Measurements from ENCODE around the gene ABHD2.

DNA sequence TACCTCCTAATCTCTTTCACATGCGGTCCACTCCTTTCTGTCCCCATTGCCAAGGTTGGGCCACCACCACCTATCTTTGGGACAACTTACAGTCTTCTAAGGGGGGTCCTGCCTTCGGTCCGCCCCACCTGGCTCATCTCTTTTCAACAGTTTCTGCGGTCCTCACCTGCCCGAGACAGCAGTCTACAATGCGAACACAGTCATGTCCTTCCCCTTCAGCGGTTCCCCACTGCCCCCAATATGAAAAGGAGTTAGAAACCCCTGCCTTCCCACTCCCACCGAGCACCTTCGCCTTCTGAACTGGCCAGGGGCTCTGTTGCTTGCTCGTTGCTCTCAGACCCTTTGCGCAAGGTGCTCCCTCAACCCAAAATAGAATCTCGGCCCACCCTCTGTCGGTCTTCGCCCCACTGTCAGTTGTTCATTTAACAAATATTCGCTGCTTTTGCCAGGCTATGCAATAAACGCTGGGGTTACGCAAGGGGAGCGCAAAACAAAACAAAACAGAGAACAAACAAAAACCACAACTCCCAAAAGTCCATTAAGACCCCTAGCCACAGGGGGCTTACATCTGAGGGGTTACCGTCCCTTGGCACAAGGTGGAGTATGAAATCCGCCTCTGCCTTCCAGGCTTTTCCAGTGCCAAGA, 154.9 kb downstream of the ABHD2 start:
- TF ChIP-seq CTCF (IDR thresholded peaks at IDR 0.05) (no peak), POLR2A (IDR thresholded peaks at IDR 0.05) (no peak)

All from heart left ventricle (tissue), 13 donors.